Measurements from ENCODE around the gene FIGNL2.
A peak's percentile ranks its signal among the peaks of the same experiment; 100 is the strongest.

FIGNL2 gene

DNA sequence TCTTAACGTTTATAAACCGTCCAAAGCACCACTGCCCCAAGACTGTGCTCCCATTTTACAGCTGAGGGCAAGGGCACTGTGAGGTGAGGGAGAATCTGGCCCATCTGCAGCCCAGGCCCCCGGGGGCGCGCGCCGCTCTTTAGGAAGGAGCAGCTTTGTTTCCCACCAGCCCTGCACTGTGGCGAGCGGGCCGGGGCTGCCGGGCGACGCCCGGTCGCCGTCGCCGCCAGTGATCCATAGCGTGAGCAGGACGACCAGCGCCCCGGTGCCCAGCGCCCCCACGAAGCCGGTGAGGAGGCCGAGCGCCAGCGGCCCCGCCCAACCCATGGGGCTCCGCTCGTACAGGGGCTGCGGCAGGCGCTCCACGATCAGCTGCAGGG, 34.6 kb downstream of the FIGNL2 start:
- WGBS, 2 donors (ENCODE audit: extremely low coverage in 2 of 2, insufficient read length in 2 of 2, insufficient replicate concordance in 1 of 2), result no CpG with 5 or more reads among the region's 34 CpGs
- Histone ChIP-seq H3K36me3 (replicated peaks in 1 of 2; ENCODE audit: control insufficient read depth in 2 of 2, insufficient read depth in 2 of 2, low read length in 2 of 2) (peaks cover 0 to 5% of the 10 kb centered on the region in 2 donors), H3K4me3 (ENCODE audit: low read length in 2 of 2) (peak overlapping the region in 1 of 2 donors; percentile 78)

DNA sequence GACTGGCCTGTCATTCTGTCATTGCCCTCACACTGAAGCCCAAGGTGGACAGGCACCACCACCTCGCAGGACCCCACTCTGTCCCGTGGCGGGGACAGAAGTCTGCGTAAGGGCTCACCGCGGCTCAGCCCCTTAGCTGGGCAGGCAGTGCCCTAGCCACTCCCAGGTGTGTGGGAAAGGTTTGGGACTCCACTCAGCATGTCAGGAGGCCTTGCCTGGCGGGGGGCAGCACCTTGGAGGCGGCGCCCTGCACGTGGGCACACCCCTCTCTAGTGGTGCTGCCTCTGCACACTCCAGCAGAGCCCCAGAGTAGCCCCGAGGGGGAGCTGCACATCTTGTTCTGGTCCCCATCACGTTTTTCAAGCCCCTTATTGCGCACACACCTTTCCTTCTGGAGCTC, 35.6 kb downstream of the FIGNL2 start:
- Histone ChIP-seq H2BK120ac (ENCODE audit: low read depth, low read length) (no peak overlapping the region), H3K9me3 (replicated peaks in 1 of 2; ENCODE audit: control insufficient read depth in 2 of 2, insufficient read depth in 1 of 2, low read depth in 1 of 2, low read length in 2 of 2) (no peaks in the 10 kb centered on the region), H2BK12ac (ENCODE audit: low read length) (no peak overlapping the region), H2BK15ac (ENCODE audit: low read length) (no peak overlapping the region), H3K18ac (ENCODE audit: low read length) (peak overlapping the region; percentile 7), H3K27ac (replicated peaks; ENCODE audit: low read length) (no peak overlapping the region), H3K14ac (ENCODE audit: low read length) (no peak overlapping the region), H3K4me3 (ENCODE audit: low read length in 2 of 2) (no peak overlapping the region), H4K8ac (ENCODE audit: low read depth, low read length) (no peak overlapping the region), H4K91ac (ENCODE audit: low read depth, low read length, poor library complexity) (no peak overlapping the region), H3K4me2 (ENCODE audit: insufficient read depth, low read length, poor library complexity, severe bottlenecking) (no peak overlapping the region), H3K4me1 (ENCODE audit: control insufficient read depth in 2 of 2, insufficient read depth in 1 of 2, low read depth in 1 of 2, low read length in 2 of 2) (no peaks in the 10 kb centered on the region), H2BK5ac (ENCODE audit: low read length) (no peak overlapping the region), H3K4ac (ENCODE audit: low read length) (no peak overlapping the region), H3K36me3 (replicated peaks in 1 of 2; ENCODE audit: control insufficient read depth in 2 of 2, insufficient read depth in 2 of 2, low read length in 2 of 2) (peaks cover 1 to 13% of the 10 kb centered on the region in 2 donors), H2AK5ac (ENCODE audit: low read depth, low read length) (peak overlapping the region; percentile 66), H3K9ac (ENCODE audit: low read depth, low read length, poor library complexity) (no peak overlapping the region), H3K27me3 (ENCODE audit: control insufficient read depth in 3 of 3, insufficient read depth in 3 of 3, low read depth in 1 of 3, low read length in 3 of 3) (peaks cover 0 to 16% (median 3%) of the 10 kb centered on the region in 3 experiments), H2AFZ (ENCODE audit: low read length) (no peak overlapping the region), H3K79me1 (ENCODE audit: low read depth, low read length) (no peaks in the 10 kb centered on the region), H3K23ac (ENCODE audit: low read depth, low read length, poor library complexity) (peak overlapping the region; percentile 34)
- no peak for DNase-seq (ENCODE audit: low spot score)
- WGBS, 2 donors (ENCODE audit: extremely low coverage in 2 of 2, insufficient read length in 2 of 2, insufficient replicate concordance in 1 of 2), result no CpG with 5 or more reads among the region's 13 CpGs

More for the DNA sequence above, 34.6 kb downstream of the FIGNL2 start:
- peaks cover 3% of the 10 kb centered on the region for H3K79me1 ChIP-seq (ENCODE audit: low read depth, low read length)
- H2BK120ac ChIP-seq (ENCODE audit: low read depth, low read length), result no peak overlapping the region
- peak overlapping the region; percentile 77 for H2AK5ac ChIP-seq (ENCODE audit: low read depth, low read length)
- H2BK12ac ChIP-seq (ENCODE audit: low read length), result peak overlapping the region; percentile 52
- no peak overlapping the region for H3K4ac ChIP-seq (ENCODE audit: low read length)
- H3K14ac ChIP-seq (ENCODE audit: low read length), result no peak overlapping the region
- no peak overlapping the region for H4K91ac ChIP-seq (ENCODE audit: low read depth, low read length, poor library complexity)
- H3K23ac ChIP-seq (ENCODE audit: low read depth, low read length, poor library complexity), result peak overlapping the region; percentile 34
- peak overlapping the region; percentile 73 for H3K9ac ChIP-seq (ENCODE audit: low read depth, low read length, poor library complexity)
- DNase-seq (ENCODE audit: low spot score), result no peak
- H3K4me2 ChIP-seq (ENCODE audit: insufficient read depth, low read length, poor library complexity, severe bottlenecking), result peak overlapping the region; percentile 87
- H4K8ac ChIP-seq (ENCODE audit: low read depth, low read length), result no peak overlapping the region
- H2AFZ ChIP-seq (ENCODE audit: low read length), result no peak overlapping the region
- no peak overlapping the region for H3K27ac ChIP-seq (replicated peaks; ENCODE audit: low read length)
- H3K27me3 ChIP-seq (ENCODE audit: control insufficient read depth in 3 of 3, insufficient read depth in 3 of 3, low read depth in 1 of 3, low read length in 3 of 3), result peaks cover 0 to 16% (median 3%) of the 10 kb centered on the region in 3 experiments
- no peaks in the 10 kb centered on the region for H3K9me3 ChIP-seq (replicated peaks in 1 of 2; ENCODE audit: control insufficient read depth in 2 of 2, insufficient read depth in 1 of 2, low read depth in 1 of 2, low read length in 2 of 2)
- no peaks in the 10 kb centered on the region for H3K4me1 ChIP-seq (ENCODE audit: control insufficient read depth in 2 of 2, insufficient read depth in 1 of 2, low read depth in 1 of 2, low read length in 2 of 2)
- H3K18ac ChIP-seq (ENCODE audit: low read length), result peak overlapping the region; percentile 89
- H2BK15ac ChIP-seq (ENCODE audit: low read length), result no peak overlapping the region
- H2BK5ac ChIP-seq (ENCODE audit: low read length), result no peak overlapping the region

DNA sequence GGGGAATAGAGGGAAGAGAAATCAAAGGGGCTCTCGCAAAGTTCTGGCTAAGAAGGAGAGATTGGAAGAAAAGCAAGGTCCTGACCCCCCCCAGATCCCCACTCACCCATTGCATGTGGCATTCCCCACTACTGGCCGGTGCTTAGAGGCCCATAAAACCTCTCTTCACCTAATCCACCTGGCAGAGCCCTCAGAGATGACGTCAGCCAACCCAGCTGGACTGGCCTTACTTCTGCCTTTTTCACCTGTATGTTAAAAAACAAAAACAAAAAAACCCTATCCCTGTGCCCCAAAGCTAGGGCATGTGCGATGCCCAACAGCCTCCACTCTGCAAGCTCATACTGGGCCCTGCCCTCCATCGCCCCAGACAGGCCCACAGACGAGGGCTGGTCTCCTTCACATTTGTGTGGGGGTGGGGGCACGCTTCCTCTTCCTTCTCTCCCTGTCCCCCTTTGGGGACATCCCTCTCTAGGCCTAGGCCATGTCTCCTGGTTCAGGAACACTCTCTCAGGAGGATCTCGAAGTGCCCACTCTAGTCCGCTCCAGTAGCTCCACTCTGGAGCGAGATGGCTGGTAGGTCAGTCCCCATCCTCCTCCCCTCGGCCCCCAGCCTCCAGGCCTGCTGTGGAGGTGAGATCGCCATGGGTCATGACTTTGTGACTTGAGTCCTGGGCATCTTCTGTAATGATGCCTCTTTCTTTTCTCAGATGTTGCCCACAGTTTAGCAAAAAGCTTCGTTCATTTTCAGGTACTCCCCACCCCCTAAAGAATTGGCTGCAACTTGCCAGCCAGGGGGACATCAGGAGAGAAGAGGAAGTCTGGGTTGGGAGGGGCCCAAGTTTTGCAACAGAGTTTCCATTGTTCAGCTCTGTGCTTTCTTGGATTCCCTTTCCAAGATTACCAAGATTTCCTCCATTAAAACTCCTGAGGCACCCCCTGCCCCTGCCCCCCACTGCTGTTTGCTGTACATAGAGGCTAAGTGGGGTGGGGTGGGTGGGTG, 37.0 kb downstream of the FIGNL2 start:
- no peak overlapping the region for H2AFZ ChIP-seq (ENCODE audit: low read length)
- WGBS, 2 donors (ENCODE audit: extremely low coverage in 2 of 2, insufficient read length in 2 of 2, insufficient replicate concordance in 1 of 2), result no CpG with 5 or more reads among the region's 13 CpGs
- H3K14ac ChIP-seq (ENCODE audit: low read length), result no peak overlapping the region

DNA sequence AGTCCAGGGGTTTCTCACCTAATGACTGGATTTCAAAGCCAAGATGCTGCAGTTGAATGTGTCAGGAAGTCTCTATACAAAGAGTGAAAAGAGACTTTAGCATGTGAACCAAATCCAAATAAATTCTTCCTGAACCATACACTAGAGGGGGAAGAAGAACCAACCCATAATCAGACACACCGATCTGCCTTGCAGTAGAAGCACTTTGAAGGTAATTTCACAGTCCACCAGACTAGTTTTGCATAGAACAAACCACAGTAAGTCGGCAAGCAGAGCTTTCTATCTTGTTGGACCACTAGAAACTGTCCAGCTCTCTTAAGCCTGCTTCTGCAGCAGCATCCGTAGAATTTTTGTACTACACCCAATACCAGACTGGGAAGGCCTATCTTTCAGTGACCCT, 39.3 kb downstream of the FIGNL2 start:
- H3K9ac ChIP-seq (ENCODE audit: low read depth, low read length, poor library complexity), result no peak overlapping the region
- no peak for DNase-seq (ENCODE audit: low spot score)
- H3K14ac ChIP-seq (ENCODE audit: low read length), result no peak overlapping the region
- H2BK15ac ChIP-seq (ENCODE audit: low read length), result no peak overlapping the region
- no peaks in the 10 kb centered on the region for H3K4me1 ChIP-seq (ENCODE audit: control insufficient read depth in 2 of 2, insufficient read depth in 1 of 2, low read depth in 1 of 2, low read length in 2 of 2)
- H3K27me3 ChIP-seq (ENCODE audit: control insufficient read depth in 3 of 3, insufficient read depth in 3 of 3, low read depth in 1 of 3, low read length in 3 of 3), result peaks cover 0 to 2% (median 0%) of the 10 kb centered on the region in 3 experiments
- no peaks in the 10 kb centered on the region for H3K79me1 ChIP-seq (ENCODE audit: low read depth, low read length)
- H3K27ac ChIP-seq (replicated peaks; ENCODE audit: low read length), result no peak overlapping the region
- peaks cover 2 to 34% of the 10 kb centered on the region in 2 donors for H3K36me3 ChIP-seq (replicated peaks in 1 of 2; ENCODE audit: control insufficient read depth in 2 of 2, insufficient read depth in 2 of 2, low read length in 2 of 2)
- no peak overlapping the region for H2AK5ac ChIP-seq (ENCODE audit: low read depth, low read length)
- no CpG with 5 or more reads among the region's 3 CpGs for WGBS, 2 donors (ENCODE audit: extremely low coverage in 2 of 2, insufficient read length in 2 of 2, insufficient replicate concordance in 1 of 2)
- no peak overlapping the region for H4K8ac ChIP-seq (ENCODE audit: low read depth, low read length)
- H2BK12ac ChIP-seq (ENCODE audit: low read length), result no peak overlapping the region
- no peaks in the 10 kb centered on the region for H3K9me3 ChIP-seq (replicated peaks in 1 of 2; ENCODE audit: control insufficient read depth in 2 of 2, insufficient read depth in 1 of 2, low read depth in 1 of 2, low read length in 2 of 2)
- H3K4me3 ChIP-seq (ENCODE audit: low read length in 2 of 2), result no peak overlapping the region
- H4K91ac ChIP-seq (ENCODE audit: low read depth, low read length, poor library complexity), result no peak overlapping the region
- H3K4me2 ChIP-seq (ENCODE audit: insufficient read depth, low read length, poor library complexity, severe bottlenecking), result no peak overlapping the region
- H3K18ac ChIP-seq (ENCODE audit: low read length), result no peak overlapping the region
- H3K4ac ChIP-seq (ENCODE audit: low read length), result no peak overlapping the region
- no peak overlapping the region for H3K23ac ChIP-seq (ENCODE audit: low read depth, low read length, poor library complexity)
- H2AFZ ChIP-seq (ENCODE audit: low read length), result no peak overlapping the region
- H2BK120ac ChIP-seq (ENCODE audit: low read depth, low read length), result no peak overlapping the region
- no peak overlapping the region for H2BK5ac ChIP-seq (ENCODE audit: low read length)

More for the DNA sequence above, 37.0 kb downstream of the FIGNL2 start:
- Histone ChIP-seq H2BK5ac (ENCODE audit: low read length) (no peak overlapping the region), H2BK15ac (ENCODE audit: low read length) (no peak overlapping the region), H3K4me3 (ENCODE audit: low read length in 2 of 2) (peak overlapping the region in 1 of 2 donors; percentile 61), H3K27ac (replicated peaks; ENCODE audit: low read length) (no peak overlapping the region), H2BK120ac (ENCODE audit: low read depth, low read length) (no peak overlapping the region), H3K36me3 (replicated peaks in 1 of 2; ENCODE audit: control insufficient read depth in 2 of 2, insufficient read depth in 2 of 2, low read length in 2 of 2) (peaks cover 2 to 22% of the 10 kb centered on the region in 2 donors), H2AK5ac (ENCODE audit: low read depth, low read length) (no peak overlapping the region), H3K4ac (ENCODE audit: low read length) (no peak overlapping the region), H3K4me2 (ENCODE audit: insufficient read depth, low read length, poor library complexity, severe bottlenecking) (no peak overlapping the region), H4K8ac (ENCODE audit: low read depth, low read length) (no peak overlapping the region), H3K79me1 (ENCODE audit: low read depth, low read length) (no peaks in the 10 kb centered on the region), H3K18ac (ENCODE audit: low read length) (no peak overlapping the region), H3K9ac (ENCODE audit: low read depth, low read length, poor library complexity) (no peak overlapping the region), H3K9me3 (replicated peaks in 1 of 2; ENCODE audit: control insufficient read depth in 2 of 2, insufficient read depth in 1 of 2, low read depth in 1 of 2, low read length in 2 of 2) (no peaks in the 10 kb centered on the region), H4K91ac (ENCODE audit: low read depth, low read length, poor library complexity) (no peak overlapping the region), H3K27me3 (ENCODE audit: control insufficient read depth in 3 of 3, insufficient read depth in 3 of 3, low read depth in 1 of 3, low read length in 3 of 3) (peaks cover 0 to 16% (median 3%) of the 10 kb centered on the region in 3 experiments), H2BK12ac (ENCODE audit: low read length) (no peak overlapping the region), H3K4me1 (ENCODE audit: control insufficient read depth in 2 of 2, insufficient read depth in 1 of 2, low read depth in 1 of 2, low read length in 2 of 2) (no peaks in the 10 kb centered on the region), H3K23ac (ENCODE audit: low read depth, low read length, poor library complexity) (no peak overlapping the region)
- DNase-seq (ENCODE audit: low spot score), result no peak
